Right ventricle myocardium inferior (tissue), 1 donor: Measurements from ENCODE around the gene CAPN5. TPM values are rescaled to one million over a fixed set of nuclear protein-coding genes. Genes with fewer than 3 reads are reported as not detected.
"Not testable (repeated sequence)": the region's sequence is repeated elsewhere in the genome, so short reads cannot be mapped to it uniquely, and the experiment has no call there.

Source experiments
- ATAC-seq: fragments of 200-7000 bp; cut with Tn5 transposase; one replicate; pipeline ENCODE4 v1.9.1; 2020; ENCODE audit warnings: mild to moderate bottlenecking, moderate library complexity
- DNase-seq: peaks from one replicate; pipeline ENCODE4 v3.0.0; 2021; ENCODE audit errors: missing footprints
- intact Hi-C: fragments of 100-400 bp; cut with DNase I; formaldehyde crosslinking; loops from one replicate; pipeline ENCODE4 v1.11.0; 2022
- long read RNA-seq: library from polyadenylated mRNA; unstranded; transcript quantifications from one replicate; pipeline ENCODE4 v2.0.0, GENCODE V29; 2021
- total RNA-seq: library from RNA; stranded (reverse); fragmentation: NEBNext Ultra II Directional; extraction: Animal tissue kit (Norgen Biotek cat#: 25700); gene quantifications from one replicate; pipeline ENCODE4 v1.2.1, GENCODE V29; 2021
- donor health status: DM: no; HTN: yes; CAD: no; lungs with severe emphysema.

The CAPN5 gene
- total RNA-seq = 3.7 TPM
- long read RNA-seq, full-length matches to known transcripts = 1 of 1 reads
- long read RNA-seq, partial matches to known transcripts = 0 of 1 reads
- long read RNA-seq, other reads (novel, unspliced or antisense) = 0 of 1 reads

DNA sequence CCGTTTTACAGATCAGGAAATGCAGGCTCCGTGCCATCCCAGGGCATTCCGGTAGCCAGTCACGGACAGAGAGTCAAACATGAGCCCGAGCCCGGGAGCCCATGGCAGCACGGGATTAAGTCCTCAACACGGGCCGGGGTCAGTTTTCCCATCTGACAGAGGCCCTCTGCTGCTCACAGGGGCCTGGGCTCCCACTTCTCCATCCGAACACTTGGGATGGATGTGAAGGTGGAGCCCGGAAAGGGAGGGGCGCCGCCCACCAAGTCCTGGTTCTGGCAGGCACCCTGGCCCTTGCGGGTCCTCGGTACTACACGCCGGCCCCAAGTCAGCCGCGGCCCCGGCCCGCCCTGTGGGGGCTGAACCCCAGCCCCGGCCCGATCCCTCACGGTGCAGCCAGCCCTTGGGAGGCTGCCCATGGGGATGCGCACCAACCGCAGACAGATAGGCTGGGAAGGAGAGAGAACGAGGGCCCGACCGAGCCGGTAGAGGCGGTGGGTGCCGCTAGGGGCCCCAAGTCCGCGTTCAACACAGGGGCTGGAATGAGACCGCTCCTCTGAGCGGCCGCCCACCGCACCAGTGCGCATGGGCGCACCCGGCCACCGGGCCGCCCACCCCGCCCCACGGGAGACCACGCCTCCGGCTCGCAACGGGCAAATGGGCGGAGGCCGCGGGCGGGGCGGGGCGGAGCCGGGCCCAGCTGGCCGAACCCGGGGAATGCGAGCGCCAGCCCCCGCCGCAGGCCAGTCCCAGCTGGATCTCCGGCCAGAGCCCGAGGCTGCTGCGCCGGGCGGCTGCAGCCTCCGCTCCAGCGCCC, at the start of gene CAPN5:
CAPN5 (plus strand) TSS at position 743 of the 814 bp plus-strand sequence. CDS start 17,916 bp downstream, outside the sequence.
- peak; percentile 99 for ATAC-seq
- peak; percentile 95 for DNase-seq
- intact Hi-C loops = loop anchor here (1.0 kb wide), 1 partner anchor 19 kb away; no protein-coding TSS in a partner anchor

DNA sequence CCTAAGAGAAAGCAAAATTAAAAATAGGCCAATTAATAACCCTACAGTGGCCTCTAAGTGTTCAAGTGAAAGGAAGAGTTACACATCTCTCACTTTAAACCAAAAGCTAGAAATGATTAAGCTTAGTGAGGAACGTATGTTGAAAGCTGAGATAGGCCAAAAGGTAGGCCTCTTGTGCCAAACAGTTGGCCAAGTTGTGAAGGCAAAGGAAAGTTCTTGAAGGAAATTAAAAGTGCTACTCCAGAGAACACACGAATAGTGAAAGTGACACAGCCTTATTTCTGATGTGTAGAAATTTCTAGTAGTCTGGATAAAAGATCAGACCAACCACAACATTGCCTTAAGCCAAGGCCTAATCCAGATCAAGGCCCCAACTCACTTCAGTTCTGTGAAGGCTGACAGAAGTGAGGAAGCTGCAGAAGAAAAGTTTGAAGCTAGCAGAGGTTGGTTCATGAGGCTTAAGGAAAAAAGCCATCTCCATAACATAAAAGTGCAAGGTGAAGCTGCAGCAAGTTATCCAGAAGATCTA, 48.3 kb upstream of the CAPN5 start:
- intact Hi-C loops, ATAC-seq, DNase-seq: not testable (repeated sequence)

DNA sequence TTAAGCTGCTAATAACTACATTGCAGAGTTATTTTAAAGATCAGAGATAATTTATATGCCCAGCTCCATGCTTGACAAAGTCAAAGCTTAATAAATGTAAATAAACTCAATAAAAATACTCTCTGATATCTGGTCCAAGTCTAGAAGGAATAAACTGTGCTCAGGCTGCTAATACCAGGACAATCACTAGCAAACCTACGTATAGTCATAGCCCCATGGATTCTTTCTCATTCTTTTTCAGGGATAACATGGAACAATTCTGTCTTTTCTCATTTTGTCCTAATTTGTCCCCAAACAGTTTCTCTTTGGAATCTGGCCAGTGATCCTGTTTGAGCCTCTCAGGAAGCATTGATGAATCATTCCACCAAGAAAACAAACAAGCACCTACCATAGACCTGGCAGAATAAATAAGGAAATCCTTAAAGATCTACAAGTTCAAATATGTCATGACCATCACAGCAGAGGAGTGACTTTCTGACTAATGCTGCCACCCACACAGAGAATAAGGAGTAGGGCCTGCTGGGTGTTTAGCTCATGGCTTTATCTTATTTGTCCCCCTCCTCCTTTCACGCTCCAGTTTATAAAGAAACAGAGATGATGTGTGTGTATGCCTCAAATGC, 46.7 kb upstream of the CAPN5 start:
- DNase-seq (no peak), ATAC-seq (no peak)
- intact Hi-C loops = no loop called here

DNA sequence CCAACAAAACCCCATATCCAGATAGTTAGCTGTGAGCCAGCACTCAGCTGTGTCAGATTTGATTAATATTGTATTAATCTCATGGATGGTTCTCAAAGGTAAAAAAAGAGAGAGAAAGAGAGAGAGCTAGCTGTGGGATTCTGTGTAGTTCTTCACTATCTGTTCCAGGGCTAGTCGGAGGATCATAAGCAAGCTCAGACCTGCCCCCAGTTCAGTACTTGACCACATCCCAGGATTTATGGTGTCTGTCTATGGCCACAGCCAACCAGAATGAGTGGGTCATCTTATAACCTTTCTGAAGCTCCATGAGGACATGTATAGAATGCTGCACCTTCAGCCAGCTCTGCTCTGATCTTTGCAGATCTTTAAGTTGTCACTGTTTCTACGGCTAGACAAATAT, 46.0 kb upstream of the CAPN5 start:
- DNase-seq (no peak), ATAC-seq (no peak)
- intact Hi-C loops = no loop called here

DNA sequence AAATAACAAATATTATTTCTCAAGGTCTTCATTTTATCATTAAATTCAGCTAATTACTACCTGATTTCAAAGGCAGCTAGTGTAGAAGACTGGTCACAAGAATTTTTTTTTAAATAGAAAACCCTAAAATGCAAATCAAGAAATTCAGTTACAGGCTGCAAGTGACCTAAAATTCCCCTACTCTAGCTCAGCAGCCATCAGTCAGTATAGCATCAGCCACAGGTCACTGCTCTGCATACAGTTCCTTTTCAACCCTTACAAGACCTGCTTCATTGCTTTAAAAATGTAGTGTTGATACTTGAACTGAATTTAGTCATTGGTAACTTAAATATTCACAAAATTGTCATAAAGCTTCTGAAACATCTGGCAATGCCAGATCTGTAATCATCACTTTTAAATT, 42.0 kb upstream of the CAPN5 start:
- intact Hi-C loops = no loop called here
- no peak for ATAC-seq
- DNase-seq = no peak

DNA sequence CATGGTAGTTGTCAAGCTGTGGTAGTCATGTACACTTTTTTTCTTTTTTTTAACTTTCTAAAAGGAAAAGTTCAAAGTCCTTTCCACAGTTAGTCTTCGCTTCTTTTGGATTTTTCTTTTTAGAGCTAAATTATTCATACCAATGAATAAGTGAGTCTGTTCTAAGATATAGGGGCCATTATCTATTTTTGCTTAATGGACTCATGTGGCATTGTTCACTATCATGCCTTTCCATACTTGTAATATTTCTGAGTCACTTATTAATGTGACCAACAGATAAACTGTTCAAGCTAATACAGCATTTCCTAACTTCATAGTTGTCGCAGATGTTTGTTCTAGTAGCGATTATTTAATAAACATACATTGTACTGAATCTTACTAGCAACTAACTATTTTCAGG, 40.5 kb upstream of the CAPN5 start:
- intact Hi-C loops = no loop called here
- DNase-seq (no peak), ATAC-seq (no peak)

DNA sequence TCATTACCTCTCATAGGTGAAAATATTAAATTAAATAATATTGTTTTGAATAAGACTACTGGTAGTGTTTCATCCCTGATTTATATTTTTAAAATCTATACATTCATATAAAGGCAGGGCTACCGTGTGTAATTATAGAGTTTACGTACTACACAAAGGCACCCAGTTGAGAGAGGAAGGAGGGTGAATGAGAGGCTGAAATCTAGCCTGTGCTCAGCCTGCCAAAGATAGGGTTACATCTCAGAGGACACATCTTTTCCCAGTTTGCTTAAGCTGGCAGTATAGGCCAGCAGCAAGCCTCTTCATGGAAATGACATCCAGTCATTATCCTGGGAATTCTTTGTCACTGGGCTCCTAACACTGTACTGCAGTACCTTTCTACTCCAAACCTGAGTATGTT, 40.0 kb upstream of the CAPN5 start:
- no peak for ATAC-seq
- intact Hi-C loops = no loop called here
- DNase-seq = no peak

DNA sequence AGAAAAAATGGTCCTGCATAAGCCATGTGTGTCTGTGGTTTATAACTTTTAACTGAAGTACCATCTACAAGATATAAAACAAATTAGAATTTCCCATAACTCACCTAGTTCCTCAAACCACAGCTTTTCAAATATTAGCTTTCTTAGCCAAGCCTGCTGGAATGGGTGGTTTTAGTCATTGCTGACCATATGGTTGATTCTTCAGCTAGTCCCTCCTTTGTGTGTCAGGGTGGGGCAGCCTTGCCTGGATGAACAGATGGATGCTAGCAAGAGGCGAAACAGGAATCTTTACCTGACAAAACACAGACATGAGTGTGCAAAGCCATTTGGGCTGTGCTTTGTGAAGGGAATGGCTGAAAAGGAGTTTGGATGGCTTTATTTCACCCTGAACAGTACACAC, 39.5 kb upstream of the CAPN5 start:
- no peak for ATAC-seq
- no peak for DNase-seq
- intact Hi-C loops = no loop called here

DNA sequence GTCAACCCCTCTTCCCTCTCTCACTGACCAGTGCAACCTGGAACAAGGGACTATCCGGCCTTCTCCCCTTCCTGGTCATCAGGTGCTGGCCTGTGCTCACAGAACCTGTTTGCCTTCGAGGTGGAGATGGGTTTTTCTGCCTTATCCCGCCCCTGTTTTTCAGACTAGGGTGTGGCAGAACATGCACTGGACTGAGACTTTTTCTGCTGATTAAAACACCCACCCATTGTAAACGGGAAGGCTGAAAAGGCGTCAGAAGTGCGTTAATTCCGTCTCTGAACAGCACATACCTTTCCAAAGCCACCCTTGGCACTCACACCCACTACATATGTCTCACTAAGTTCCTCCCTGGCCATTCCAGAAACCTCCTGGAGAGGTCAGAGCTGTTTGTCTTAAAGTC, 36.9 kb upstream of the CAPN5 start:
- no peak for DNase-seq
- ATAC-seq = no peak
- intact Hi-C loops = no loop called here

DNA sequence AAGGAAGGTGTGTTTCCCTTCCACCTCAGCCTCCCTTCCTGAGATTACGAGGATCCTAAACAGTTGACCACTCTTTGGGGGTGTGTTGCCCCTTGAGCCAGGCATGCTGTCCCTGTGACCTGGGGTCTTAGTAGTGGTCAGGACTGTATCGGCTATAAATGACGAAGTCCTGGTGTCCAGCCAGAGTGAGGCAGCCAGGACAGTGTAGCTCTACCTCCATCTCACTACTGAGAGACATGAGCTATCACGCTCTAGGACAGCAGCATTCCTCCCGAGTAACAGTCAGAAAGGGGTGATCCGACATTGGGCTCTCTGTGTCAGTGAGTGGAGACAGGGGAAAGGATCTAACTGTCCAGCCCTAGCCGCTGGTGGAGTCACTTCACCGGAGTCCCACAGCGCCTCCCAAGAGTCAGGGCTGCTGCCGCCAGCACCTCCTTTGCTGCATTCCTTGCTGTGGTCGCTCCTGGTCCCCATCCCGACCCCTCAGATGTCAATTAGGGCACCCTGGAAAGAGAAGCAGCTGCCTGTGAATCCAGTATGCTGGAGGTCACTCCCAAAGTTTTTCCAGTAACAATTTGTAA, 35.8 kb upstream of the CAPN5 start:
- DNase-seq (no peak), ATAC-seq (no peak)
- intact Hi-C loops = no loop called here

DNA sequence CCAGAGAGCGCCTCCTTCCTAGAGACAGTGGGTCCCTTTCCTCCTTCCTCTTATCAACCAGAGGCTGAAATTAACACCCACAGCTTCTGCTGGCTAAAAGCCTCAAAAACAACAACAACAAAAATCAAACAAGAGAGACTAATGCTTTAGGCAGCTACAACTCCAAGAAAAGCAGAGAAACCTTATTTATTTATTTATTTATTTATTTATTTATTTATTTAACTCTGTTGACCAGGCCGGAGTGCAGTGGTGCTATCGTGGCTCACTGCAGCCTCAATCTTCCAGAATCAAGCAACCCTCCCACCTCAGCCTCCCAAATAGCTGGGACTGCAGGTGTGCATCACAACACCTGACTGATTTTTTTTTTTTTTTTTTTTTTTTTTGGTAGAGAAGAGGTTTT, 35.2 kb upstream of the CAPN5 start:
- ATAC-seq = no peak
- no peak for DNase-seq
- intact Hi-C loops = no loop called here

DNA sequence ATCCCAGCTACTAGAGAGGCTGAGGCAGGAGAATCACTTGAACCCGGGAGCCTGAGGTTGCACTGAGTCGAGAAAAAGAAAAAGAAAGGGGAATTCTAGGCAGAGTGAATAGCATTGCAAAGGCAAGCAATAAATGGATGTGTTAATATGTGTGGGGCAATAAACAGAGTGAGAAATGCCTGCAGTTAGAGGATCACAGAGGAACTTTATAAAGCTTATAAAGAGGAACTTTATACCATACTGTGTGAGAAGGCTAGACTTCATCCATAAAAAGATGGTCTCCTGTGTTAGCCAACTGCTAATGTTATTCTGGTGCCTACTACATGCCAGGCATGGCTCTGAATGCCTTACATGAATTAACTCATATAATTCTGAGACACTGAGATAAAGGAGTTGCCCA, 31.7 kb upstream of the CAPN5 start:
- DNase-seq (no peak), ATAC-seq (no peak)
- intact Hi-C loops = no loop called here

DNA sequence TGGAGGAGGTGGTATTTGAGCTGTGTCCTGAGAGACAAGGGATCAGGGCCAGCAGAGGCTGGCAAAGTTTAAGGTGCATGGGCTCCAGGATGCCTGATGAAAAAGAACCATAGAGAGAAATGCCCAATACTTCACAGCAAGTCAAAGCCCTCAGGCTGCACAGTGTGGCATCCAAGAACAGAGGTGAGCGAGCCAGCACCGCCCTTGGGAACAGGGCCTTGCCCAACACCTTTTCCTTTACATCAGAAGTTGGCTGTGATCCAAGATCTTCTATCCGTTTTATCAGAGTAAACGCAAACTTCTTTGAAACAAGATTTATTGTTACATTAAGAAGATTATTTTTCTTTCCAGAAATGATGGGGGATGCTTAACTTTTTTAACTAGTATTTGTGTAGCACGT, 31.2 kb upstream of the CAPN5 start:
- ATAC-seq (no peak), DNase-seq (no peak)
- intact Hi-C loops = no loop called here

DNA sequence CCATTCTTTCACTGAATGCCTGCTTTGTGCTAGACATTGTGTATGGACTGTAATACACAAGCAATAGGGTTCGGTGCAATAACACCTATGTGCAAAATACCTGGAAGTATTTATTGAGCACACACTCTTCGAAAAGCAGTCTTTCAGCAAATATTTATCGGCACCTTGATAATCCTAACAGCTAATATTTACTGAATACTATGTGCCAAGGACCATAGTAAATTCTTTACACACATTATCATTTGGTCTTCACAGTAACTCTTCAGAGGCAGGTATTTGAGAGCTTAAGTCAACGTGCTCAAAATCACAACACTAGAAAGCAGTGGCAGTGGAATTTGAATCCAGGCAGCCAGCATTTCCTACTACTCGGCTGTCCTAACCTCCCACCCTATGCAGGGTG, 30.4 kb upstream of the CAPN5 start:
- ATAC-seq (no peak), DNase-seq (no peak)
- intact Hi-C loops = no loop called here

DNA sequence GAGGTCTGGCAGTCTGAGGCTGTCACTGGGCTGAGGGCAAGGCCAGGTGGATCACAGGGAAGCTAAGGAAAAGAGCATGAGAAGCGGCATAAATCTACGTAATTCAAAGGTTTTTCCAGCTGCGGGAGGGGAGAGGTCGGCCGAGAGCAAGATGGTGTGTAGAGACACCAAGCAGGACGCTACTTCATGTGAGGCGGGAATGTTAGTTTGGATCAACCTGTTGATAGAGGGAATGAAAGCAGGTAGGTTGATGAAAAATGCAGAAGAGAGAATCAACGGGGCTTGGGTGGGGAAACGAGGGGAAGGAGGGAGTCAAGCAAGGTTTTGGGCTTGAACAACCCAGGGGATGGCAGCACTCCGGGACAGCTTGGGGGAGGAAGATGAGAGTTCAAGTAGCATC, 29.7 kb upstream of the CAPN5 start:
- DNase-seq = no peak
- intact Hi-C loops = no loop called here
- ATAC-seq = no peak

DNA sequence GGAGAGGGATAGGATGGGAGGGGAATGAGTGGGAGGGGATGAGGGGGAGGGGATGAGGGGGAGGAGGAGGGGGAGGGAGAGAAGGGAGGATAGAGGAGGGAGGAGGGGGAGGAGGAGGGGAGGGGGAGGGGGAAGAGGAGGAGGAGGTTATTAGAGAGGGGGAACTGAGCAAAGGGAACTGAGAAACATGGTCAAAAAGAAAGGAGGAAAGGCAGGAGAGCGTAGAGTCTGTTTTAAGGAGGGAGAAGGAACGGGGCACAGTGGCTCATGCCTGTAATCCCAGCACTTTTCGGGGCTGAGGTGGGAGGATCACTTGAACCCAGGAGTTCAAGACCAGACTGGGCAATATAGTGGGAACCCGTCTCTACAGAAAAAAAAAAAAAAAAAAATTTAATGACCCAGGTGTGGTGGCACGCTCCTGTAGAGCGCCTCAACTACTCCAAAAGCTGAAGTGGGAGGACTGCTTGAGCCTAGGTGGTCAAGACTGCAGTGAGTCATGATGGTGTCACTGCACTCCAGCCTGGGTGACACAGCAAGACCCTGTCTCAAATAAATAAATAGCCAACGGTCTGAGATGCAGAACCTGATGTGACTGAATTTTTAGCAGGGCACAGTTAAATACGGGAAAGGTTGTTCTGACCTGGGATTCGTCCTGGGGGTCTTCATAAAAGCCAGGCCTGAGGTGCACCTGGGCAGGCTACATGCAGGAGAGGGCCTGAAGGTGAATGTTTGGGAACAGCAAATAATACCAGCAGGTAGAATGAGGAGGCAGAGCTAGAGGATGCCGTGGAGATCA, 28.5 kb upstream of the CAPN5 start:
- ATAC-seq (no peak), DNase-seq (no peak)
- intact Hi-C loops = no loop called here

DNA sequence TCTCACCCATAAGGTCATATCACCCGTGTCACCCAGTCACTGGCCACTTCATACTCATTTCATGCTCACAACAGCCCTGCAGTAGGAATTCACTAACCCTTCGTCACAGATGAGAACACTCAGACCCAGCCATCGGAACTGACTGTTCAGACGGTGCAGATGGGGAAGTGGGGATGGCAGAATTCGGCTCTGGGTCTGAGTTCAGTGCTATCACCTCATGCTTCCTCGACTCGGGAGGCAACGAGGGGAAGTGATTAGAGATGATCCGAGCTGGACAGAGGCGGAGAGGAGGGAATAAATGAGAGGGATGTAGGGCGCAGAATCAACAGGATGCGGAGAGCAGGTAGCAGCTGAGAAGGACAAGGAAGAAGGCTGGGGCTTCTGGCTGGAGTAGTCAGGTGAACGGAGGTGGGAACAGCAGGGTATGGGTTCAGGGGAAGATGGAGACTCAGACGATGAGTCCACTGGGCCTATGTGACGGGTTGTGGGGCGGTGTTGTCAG, 27.9 kb upstream of the CAPN5 start:
- DNase-seq (no peak), ATAC-seq (no peak)
- intact Hi-C loops = no loop called here

DNA sequence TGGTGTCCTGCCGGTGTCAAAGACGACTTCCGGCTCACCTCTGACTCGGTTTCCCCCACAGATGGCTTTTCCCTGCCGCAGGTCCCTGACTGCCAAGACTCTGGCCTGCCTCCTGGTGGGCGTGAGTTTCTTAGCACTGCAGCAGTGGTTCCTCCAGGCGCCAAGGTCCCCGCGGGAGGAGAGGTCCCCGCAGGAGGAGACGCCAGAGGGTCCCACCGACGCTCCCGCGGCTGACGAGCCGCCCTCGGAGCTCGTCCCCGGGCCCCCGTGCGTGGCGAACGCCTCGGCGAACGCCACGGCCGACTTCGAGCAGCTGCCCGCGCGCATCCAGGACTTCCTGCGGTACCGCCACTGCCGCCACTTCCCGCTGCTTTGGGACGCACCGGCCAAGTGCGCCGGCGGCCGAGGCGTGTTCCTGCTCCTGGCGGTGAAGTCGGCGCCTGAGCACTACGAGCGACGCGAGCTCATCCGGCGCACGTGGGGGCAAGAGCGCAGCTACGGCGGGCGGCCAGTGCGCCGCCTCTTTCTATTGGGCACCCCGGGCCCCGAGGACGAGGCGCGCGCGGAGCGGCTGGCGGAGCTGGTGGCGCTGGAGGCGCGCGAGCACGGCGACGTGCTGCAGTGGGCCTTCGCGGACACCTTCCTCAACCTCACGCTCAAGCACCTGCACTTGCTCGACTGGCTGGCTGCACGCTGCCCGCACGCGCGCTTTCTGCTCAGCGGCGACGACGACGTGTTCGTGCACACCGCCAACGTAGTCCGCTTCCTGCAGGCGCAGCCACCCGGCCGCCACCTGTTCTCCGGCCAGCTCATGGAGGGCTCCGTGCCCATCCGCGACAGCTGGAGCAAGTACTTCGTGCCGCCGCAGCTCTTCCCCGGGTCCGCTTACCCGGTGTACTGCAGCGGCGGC, 27.0 kb upstream of the CAPN5 start:
- ATAC-seq = no peak
- intact Hi-C loops = no loop called here
- DNase-seq = no peak
